CD14-positive monocyte (primary cell): ENCODE measurements around the gene MNX1. TPM values are rescaled to one million over a fixed set of nuclear protein-coding genes. Genes with fewer than 3 reads are reported as not detected.

Experiments
- DNase-seq, 3 donors: peaks; one replicate each; pipeline ENCODE4 v3.0.0-alpha.2; 2011 to 2022
- H2AFZ ChIP-seq: 2 replicates; pipeline ENCODE4 v1.6.0; 2012; ENCODE audit warnings: mild to moderate bottlenecking, low read depth, low read length, inconsistent platforms; ENCODE audit not compliant: insufficient read depth, poor library complexity, severe bottlenecking
- H3K27ac ChIP-seq, 2 donors: 1 replicate in 1 of 2; 2 replicates in 1 of 2; pipeline ENCODE4 v1.5.1; 2012 to 2013; ENCODE audit warnings: low read length in 2 of 2, control low read depth in 1 of 2, inconsistent platforms in 1 of 2, low read depth in 1 of 2, mild to moderate bottlenecking in 1 of 2
- H3K27me3 ChIP-seq, 2 donors: one replicate each; pipeline versions ENCODE4 v1.6.0 to v1.6.1; 2011 to 2013; ENCODE audit warnings: low read length in 2 of 2; ENCODE audit not compliant: control insufficient read depth in 2 of 2, insufficient read depth in 2 of 2
- H3K36me3 ChIP-seq, 2 donors: replicated peaks in 1 of 2; 1 replicate in 1 of 2; 2 replicates in 1 of 2; pipeline versions ENCODE4 v1.5.1 to v1.6.1; 2012 to 2013; ENCODE audit warnings: low read length in 2 of 2, control low read depth in 1 of 2, inconsistent platforms in 1 of 2, mild to moderate bottlenecking in 1 of 2; ENCODE audit not compliant: insufficient read depth in 2 of 2, control insufficient read depth in 1 of 2
- H3K4me1 ChIP-seq, 2 donors: 1 replicate in 1 of 2; 2 replicates in 1 of 2; pipeline versions ENCODE4 v1.5.1 to v1.6.1; 2012 to 2013; ENCODE audit warnings: low read length in 2 of 2, control low read depth in 1 of 2, inconsistent platforms in 1 of 2, mild to moderate bottlenecking in 1 of 2, moderate library complexity in 1 of 2; ENCODE audit not compliant: insufficient read depth in 2 of 2, control insufficient read depth in 1 of 2
- H3K4me2 ChIP-seq: replicated peaks from 2 replicates; pipeline ENCODE3; 2012; ENCODE audit warnings: low read length, moderate library complexity, mild to moderate bottlenecking; ENCODE audit not compliant: poor library complexity, severe bottlenecking; ENCODE audit errors: extremely low read depth
- H3K4me3 ChIP-seq, 3 experiments: fragments of 200-600 bp in 1 of 3; sonication (generic) in 1 of 3; replicated peaks in 1 of 3; 1 replicate in 2 of 3; 2 replicates in 1 of 3; pipeline ENCODE4 v1.5.1; 2011 to 2013; ENCODE audit warnings: low read length in 3 of 3, mild to moderate bottlenecking in 3 of 3, control low read depth in 2 of 3, low read depth in 2 of 3, inconsistent platforms in 1 of 3, moderate library complexity in 1 of 3
- H3K79me2 ChIP-seq: 2 replicates; pipeline ENCODE4 v1.6.0; 2012; ENCODE audit warnings: mild to moderate bottlenecking, control low read depth, inconsistent platforms, low read length, moderate library complexity; ENCODE audit not compliant: insufficient read depth
- H3K9ac ChIP-seq: 2 replicates; pipeline ENCODE4 v1.6.0; 2017; ENCODE audit warnings: low read length, mild to moderate bottlenecking; ENCODE audit not compliant: insufficient read depth, poor library complexity, severe bottlenecking
- H3K9me3 ChIP-seq, 2 donors: replicated peaks in 1 of 2; 1 replicate in 1 of 2; 2 replicates in 1 of 2; pipeline versions ENCODE4 v1.5.1 to v1.6.1; 2012 to 2013; ENCODE audit warnings: low read length in 2 of 2, control low read depth in 1 of 2; ENCODE audit not compliant: control insufficient read depth in 1 of 2, insufficient read depth in 1 of 2
- H4K20me1 ChIP-seq: 2 replicates; pipeline ENCODE4 v1.6.0; 2012; ENCODE audit warnings: mild to moderate bottlenecking, low read length, control low read depth, moderate library complexity; ENCODE audit not compliant: insufficient read depth
- H3K27ac Mint-ChIP-seq, 7 donors: one replicate each; pipeline ENCODE4 v1.8.0; 2020; ENCODE audit warnings: mild to moderate bottlenecking in 7 of 7, mixed read lengths in 7 of 7, moderate library complexity in 6 of 7, inconsistent platforms in 2 of 7
- H3K27me3 Mint-ChIP-seq, 3 donors: one replicate each; pipeline ENCODE4 v1.8.0; 2021 to 2022; ENCODE audit warnings: low read depth in 3 of 3, mild to moderate bottlenecking in 3 of 3, mixed read lengths in 3 of 3, moderate library complexity in 3 of 3, inconsistent platforms in 1 of 3
- H3K36me3 Mint-ChIP-seq, 2 donors: one replicate each; pipeline ENCODE4 v1.8.0; 2020; ENCODE audit warnings: mixed read lengths in 2 of 2, inconsistent platforms in 1 of 2, mild to moderate bottlenecking in 1 of 2
- H3K4me1 Mint-ChIP-seq: one replicate; pipeline ENCODE4 v1.8.0; 2020; ENCODE audit warnings: mild to moderate bottlenecking, mixed read lengths
- H3K4me3 Mint-ChIP-seq, 2 donors: one replicate each; pipeline ENCODE4 v1.8.0; 2020; ENCODE audit warnings: mild to moderate bottlenecking in 2 of 2, mixed read lengths in 2 of 2, moderate library complexity in 1 of 2
- H3K9me3 Mint-ChIP-seq, 7 donors: one replicate each; pipeline ENCODE4 v1.8.0; 2020 to 2022; ENCODE audit warnings: mixed read lengths in 7 of 7, mild to moderate bottlenecking in 6 of 7, moderate library complexity in 6 of 7, inconsistent platforms in 2 of 7
- WGBS: methylation state at CpG from one replicate; pipeline ENCODE4 v1.1.5; 2013; ENCODE audit warnings: missing lambda C conversion rate; ENCODE audit not compliant: insufficient coverage; 5-methylcytosine and 5-hydroxymethylcytosine counted together
- intact Hi-C, 2 donors: fragments of 100-400 bp; cut with micrococcal nuclease; formaldehyde crosslinking; loops; one replicate each; pipeline versions ENCODE4 v1.15.0 to v1.15.1; 2023
- polyA plus RNA-seq, 3 donors: library from polyadenylated mRNA; depleted of rRNA in 1 of 3; unstranded in 2 of 3; stranded (reverse) in 1 of 3; fragments of 300-500 nt in 2 of 3; fragments of >200 nt in 1 of 3; fragmentation: Illumina TruSeq in 2 of 3; gene quantifications; 1 replicate in 2 of 3; 2 replicates in 1 of 3; pipeline ENCODE4 v1.2.3, GENCODE V29; 2012 to 2021
- TF ChIP-seq, protein P1 (sequence below): fragments of 200-600 bp; IDR thresholded peaks from one replicate; pipeline ENCODE4 v1.8.0; 2022; ENCODE audit warnings: antibody characterized with exemption, mild to moderate bottlenecking

MNX1 gene
- polyA plus RNA-seq, 3 donors = not detected

DNA sequence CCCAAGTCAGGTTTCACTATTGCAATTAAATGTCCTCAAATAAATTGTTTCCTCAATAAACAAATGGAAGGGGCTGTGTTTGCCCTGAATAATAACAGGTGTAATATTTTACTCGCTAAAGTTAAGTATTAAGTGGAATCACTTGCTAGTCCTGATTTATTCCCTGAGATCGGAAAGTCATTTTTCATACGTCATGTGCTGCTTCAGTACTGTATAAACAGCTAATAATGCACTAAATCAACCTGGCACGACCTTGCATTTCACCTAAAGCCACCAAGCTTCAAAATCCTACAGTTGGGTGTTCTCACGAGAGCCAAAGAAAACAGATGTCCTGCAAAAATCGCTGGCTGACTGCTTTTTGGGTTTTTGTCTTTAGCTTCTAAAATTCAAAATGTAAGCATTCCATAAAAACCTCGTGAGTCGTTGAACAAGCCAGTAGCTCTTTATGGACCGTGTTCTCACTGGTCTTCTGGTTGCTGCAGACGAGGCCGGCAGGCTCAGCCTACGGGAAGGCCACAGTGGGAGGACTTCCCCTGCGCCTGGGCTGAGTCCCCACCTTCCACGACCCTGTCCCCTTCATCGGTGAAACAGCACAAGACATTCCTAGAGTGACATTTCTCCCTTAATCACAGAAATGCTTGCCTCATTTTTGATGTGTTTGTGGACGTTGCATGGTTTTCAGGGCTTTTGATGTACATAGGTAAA, 17.9 kb upstream of the MNX1 start:
- Histone ChIP-seq H3K4me1 (no peaks in the 10 kb centered on the region), H3K9ac (no peak overlapping the region), H3K27ac (no peak overlapping the region), H4K20me1 (no peaks in the 10 kb centered on the region), H3K79me2 (no peaks in the 10 kb centered on the region), H3K9me3 (peaks cover 0 to 8% of the 10 kb centered on the region in 2 donors), H2AFZ (no peak overlapping the region), H3K4me2 (no peak overlapping the region), H3K27me3 (peaks cover 29 to 52% of the 10 kb centered on the region in 2 donors), H3K4me3 (no peak overlapping the region), H3K36me3 (no peaks in the 10 kb centered on the region)
- 76% methylated on average over 7 of the region's 16 CpGs for WGBS
- no peak for DNase-seq
- TF ChIP-seq, protein P1, sequence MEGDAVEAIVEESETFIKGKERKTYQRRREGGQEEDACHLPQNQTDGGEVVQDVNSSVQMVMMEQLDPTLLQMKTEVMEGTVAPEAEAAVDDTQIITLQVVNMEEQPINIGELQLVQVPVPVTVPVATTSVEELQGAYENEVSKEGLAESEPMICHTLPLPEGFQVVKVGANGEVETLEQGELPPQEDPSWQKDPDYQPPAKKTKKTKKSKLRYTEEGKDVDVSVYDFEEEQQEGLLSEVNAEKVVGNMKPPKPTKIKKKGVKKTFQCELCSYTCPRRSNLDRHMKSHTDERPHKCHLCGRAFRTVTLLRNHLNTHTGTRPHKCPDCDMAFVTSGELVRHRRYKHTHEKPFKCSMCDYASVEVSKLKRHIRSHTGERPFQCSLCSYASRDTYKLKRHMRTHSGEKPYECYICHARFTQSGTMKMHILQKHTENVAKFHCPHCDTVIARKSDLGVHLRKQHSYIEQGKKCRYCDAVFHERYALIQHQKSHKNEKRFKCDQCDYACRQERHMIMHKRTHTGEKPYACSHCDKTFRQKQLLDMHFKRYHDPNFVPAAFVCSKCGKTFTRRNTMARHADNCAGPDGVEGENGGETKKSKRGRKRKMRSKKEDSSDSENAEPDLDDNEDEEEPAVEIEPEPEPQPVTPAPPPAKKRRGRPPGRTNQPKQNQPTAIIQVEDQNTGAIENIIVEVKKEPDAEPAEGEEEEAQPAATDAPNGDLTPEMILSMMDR = no peak
- peaks cover 0 to 8% (median 4%) of the 10 kb centered on the region in 7 donors for H3K9me3 Mint-ChIP-seq
- H3K4me3 Mint-ChIP-seq = no peak overlapping the region
- no peaks in the 10 kb centered on the region for H3K4me1 Mint-ChIP-seq
- no peak overlapping the region for H3K27ac Mint-ChIP-seq
- H3K27me3 Mint-ChIP-seq = peaks cover 43 to 85% (median 48%) of the 10 kb centered on the region in 3 donors
- intact Hi-C loops = no loop called here
- no peaks in the 10 kb centered on the region for H3K36me3 Mint-ChIP-seq

DNA sequence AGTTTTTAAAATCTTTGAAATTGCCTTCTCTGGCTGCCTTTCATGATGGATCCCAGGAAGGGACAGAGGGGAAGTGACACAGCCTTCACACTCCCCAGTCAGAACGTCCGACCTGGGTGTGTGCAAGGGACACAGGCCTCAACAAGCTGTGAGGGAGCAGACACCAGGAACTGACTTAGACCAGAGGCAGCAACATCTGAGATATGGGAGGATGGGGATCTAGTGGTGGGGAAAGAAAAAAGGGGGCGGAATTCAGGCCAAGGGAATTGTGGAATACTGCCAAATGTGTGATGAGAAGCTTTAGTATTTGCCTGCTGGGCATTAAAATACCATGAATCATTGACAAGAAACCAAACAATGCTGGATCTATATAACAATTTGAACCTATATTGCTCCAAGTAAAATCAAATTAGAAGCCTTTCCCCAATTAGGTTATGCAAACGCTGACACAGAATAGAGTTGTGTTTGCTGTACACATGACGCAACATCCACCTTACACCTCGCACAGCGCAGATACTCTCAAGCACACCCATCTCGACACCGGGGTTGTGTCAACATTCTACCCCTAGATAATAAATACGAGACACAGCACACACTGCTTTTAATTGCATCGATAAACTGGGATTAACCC, 17.2 kb upstream of the MNX1 start:
- H3K79me2 ChIP-seq = no peaks in the 10 kb centered on the region
- H3K4me1 ChIP-seq = no peaks in the 10 kb centered on the region
- H3K9ac ChIP-seq = no peak overlapping the region
- Mint-ChIP-seq H3K9me3 (peaks cover 2 to 10% (median 5%) of the 10 kb centered on the region in 7 donors), H3K27ac (peak overlapping the region in 1 of 7 donors; percentile 13), H3K36me3 (peaks cover 0 to 3% of the 10 kb centered on the region in 2 donors), H3K27me3 (peaks cover 50 to 85% (median 53%) of the 10 kb centered on the region in 3 donors), H3K4me1 (no peaks in the 10 kb centered on the region), H3K4me3 (peak overlapping the region in 1 of 2 donors; percentile 78)
- H3K9me3 ChIP-seq = peaks cover 0 to 15% of the 10 kb centered on the region in 2 donors
- no peaks in the 10 kb centered on the region for H4K20me1 ChIP-seq
- no peak overlapping the region for H3K27ac ChIP-seq
- WGBS = 81% methylated on average over 5 of the region's 11 CpGs
- no peak for DNase-seq
- H2AFZ ChIP-seq = no peak overlapping the region
- TF ChIP-seq, protein P1 = no peak
- intact Hi-C loops = no loop called here
- peaks cover 36 to 59% of the 10 kb centered on the region in 2 donors for H3K27me3 ChIP-seq
- no peaks in the 10 kb centered on the region for H3K36me3 ChIP-seq
- H3K4me3 ChIP-seq = no peak overlapping the region
- no peak overlapping the region for H3K4me2 ChIP-seq
